Loucy (cell line): ENCODE results near the gene KCNMA1.
"Not testable (repeated sequence)": the region's sequence is repeated elsewhere in the genome, so short reads cannot be mapped to it uniquely, and the experiment has no call there.

Source experiments
- H2AFZ ChIP-seq: fragments of 200-600 bp; sonication (generic); 2 replicates; pipeline ENCODE4 v1.6.0; 2016; ENCODE audit warnings: antibody characterized with exemption, mild to moderate bottlenecking, low read length, moderate library complexity
- H3F3A ChIP-seq: fragments of 200-600 bp; 2 replicates; pipeline ENCODE4 v1.6.0; 2016; ENCODE audit warnings: antibody characterized with exemption, low read depth, mild to moderate bottlenecking
- H3K27me3 ChIP-seq: fragments of 200-600 bp; sonication (generic); 2 replicates; pipeline ENCODE4 v1.6.1; 2014; ENCODE audit warnings: low read length, mild to moderate bottlenecking; ENCODE audit not compliant: insufficient read depth, poor library complexity, severe bottlenecking
- H3K36me3 ChIP-seq: fragments of 200-600 bp; sonication (generic); 2 replicates; pipeline ENCODE4 v1.6.1; 2016; ENCODE audit warnings: low read length; ENCODE audit not compliant: insufficient read depth
- H3K4me1 ChIP-seq: fragments of 200-600 bp; sonication (generic); 2 replicates; pipeline ENCODE4 v1.5.1; 2014; ENCODE audit warnings: low read length, mild to moderate bottlenecking; ENCODE audit not compliant: insufficient read depth, poor library complexity, severe bottlenecking
- H3K4me2 ChIP-seq: fragments of 200-600 bp; sonication (generic); 2 replicates; pipeline ENCODE4 v1.6.0; 2014; ENCODE audit warnings: antibody characterized with exemption, low read length, low read depth, mild to moderate bottlenecking; ENCODE audit not compliant: poor library complexity, severe bottlenecking
- H3K4me3 ChIP-seq: fragments of 200-600 bp; sonication (generic); 2 replicates; pipeline ENCODE4 v1.5.1; 2014; ENCODE audit warnings: low read length, mild to moderate bottlenecking, mixed read lengths; ENCODE audit not compliant: poor library complexity, severe bottlenecking
- H3K79me2 ChIP-seq: fragments of 200-600 bp; sonication (generic); 2 replicates; pipeline ENCODE4 v1.6.1; 2014; ENCODE audit warnings: low read length; ENCODE audit not compliant: insufficient read depth
- H3K9ac ChIP-seq: fragments of 200-600 bp; sonication (generic); 2 replicates; pipeline ENCODE4 v1.6.0; 2014; ENCODE audit warnings: mild to moderate bottlenecking, low read depth, low read length, moderate library complexity; ENCODE audit not compliant: poor library complexity, severe bottlenecking
- H3K9me2 ChIP-seq: fragments of 200-600 bp; sonication (generic); replicated peaks from 2 replicates; pipeline ENCODE4 v1.6.1; 2016; ENCODE audit warnings: low read depth, low read length, mixed read lengths
- H3K9me3 ChIP-seq: fragments of 200-600 bp; sonication (generic); 2 replicates; pipeline ENCODE4 v1.6.1; 2014; ENCODE audit warnings: mild to moderate bottlenecking, antibody characterized with exemption, low read length, low read depth; ENCODE audit not compliant: insufficient read depth
- H4K20me1 ChIP-seq: fragments of 200-600 bp; sonication (generic); 2 replicates; pipeline ENCODE4 v1.6.0; 2014; ENCODE audit warnings: antibody characterized with exemption, low read length, mild to moderate bottlenecking; ENCODE audit not compliant: insufficient read depth, poor library complexity, severe bottlenecking
- CTCF ChIP-seq: fragments of 200-600 bp; sonication (generic); conservative IDR thresholded peaks from 2 replicates; pipeline ENCODE4 v1.5.1; 2014; ENCODE audit warnings: mild to moderate bottlenecking, antibody characterized with exemption, low read length
- EZH2phosphoT487 ChIP-seq: fragments of 200-600 bp; IDR thresholded peaks from 2 replicates; pipeline ENCODE4 v1.6.1; 2018; ENCODE audit warnings: antibody characterized with exemption, mild to moderate bottlenecking, moderate library complexity, borderline replicate concordance

The KCNMA1 gene

GRCh38 chr10:77388571-77389100 is 249.0 kb downstream of the KCNMA1 start:
- no peaks in the 10 kb centered on the region for H4K20me1 ChIP-seq

GRCh38 chr10:77387701-77388100 is 249.9 kb downstream of the KCNMA1 start:
- peaks cover 15% of the 10 kb centered on the region for H3K4me1 ChIP-seq
- H3K4me2 ChIP-seq, H3K9ac ChIP-seq, H4K20me1 ChIP-seq, H2AFZ ChIP-seq, H3F3A ChIP-seq, H3K4me3 ChIP-seq, H3K9me2 ChIP-seq, H3K9me3 ChIP-seq, H3K27me3 ChIP-seq, H3K36me3 ChIP-seq, H3K79me2 ChIP-seq: not testable (repeated sequence)

More at GRCh38 chr10:77388571-77389100, 249.0 kb downstream of the KCNMA1 start:
- no peak overlapping the region for H3K9ac ChIP-seq
- no peak overlapping the region for H2AFZ ChIP-seq
- no peaks in the 10 kb centered on the region for H3K79me2 ChIP-seq
- no peak overlapping the region for H3K4me2 ChIP-seq
- H3K9me2 ChIP-seq, result no peaks in the 10 kb centered on the region
- H3K9me3 ChIP-seq, result no peaks in the 10 kb centered on the region
- no peak overlapping the region for H3K4me3 ChIP-seq
- H3K27me3 ChIP-seq, result no peaks in the 10 kb centered on the region
- no peaks in the 10 kb centered on the region for H3F3A ChIP-seq
- H3K4me1 ChIP-seq, result peaks cover 15% of the 10 kb centered on the region
- H3K36me3 ChIP-seq, result no peaks in the 10 kb centered on the region
- TF ChIP-seq EZH2phosphoT487 (no peak), CTCF (no peak)

GRCh38 chr10:77387247-77387646 is 250.4 kb downstream of the KCNMA1 start:
- Histone ChIP-seq H2AFZ (peak overlapping the region; percentile 65), H4K20me1 (no peaks in the 10 kb centered on the region), H3K4me1 (peaks cover 15% of the 10 kb centered on the region), H3K4me2 (peak overlapping the region; percentile 73), H3K9me2 (no peaks in the 10 kb centered on the region), H3F3A (no peaks in the 10 kb centered on the region), H3K79me2 (no peaks in the 10 kb centered on the region), H3K4me3 (peak overlapping the region; percentile 56), H3K36me3 (no peaks in the 10 kb centered on the region), H3K27me3 (no peaks in the 10 kb centered on the region), H3K9me3 (no peaks in the 10 kb centered on the region), H3K9ac (peak overlapping the region; percentile 46)
- TF ChIP-seq CTCF (no peak), EZH2phosphoT487 (no peak)

GRCh38 chr10:77386838-77387237 is 250.8 kb downstream of the KCNMA1 start:
- Histone ChIP-seq H3K9ac (peak overlapping the region; percentile 46), H3K4me1 (peaks cover 15% of the 10 kb centered on the region), H3K79me2 (no peaks in the 10 kb centered on the region), H3K27me3 (no peaks in the 10 kb centered on the region), H3K9me3 (no peaks in the 10 kb centered on the region), H3K4me3 (peak overlapping the region; percentile 56), H3K4me2 (peak overlapping the region; percentile 73), H4K20me1 (no peaks in the 10 kb centered on the region), H3K9me2 (no peaks in the 10 kb centered on the region), H2AFZ (peak overlapping the region; percentile 65), H3F3A (no peaks in the 10 kb centered on the region), H3K36me3 (no peaks in the 10 kb centered on the region)
- TF ChIP-seq EZH2phosphoT487, result no peak
